GM12873 (cell line): ENCODE measurements around the gene RFC2.
A peak's percentile ranks its signal among the peaks of the same experiment; 100 is the strongest.

Experiments used
- CTCF ChIP-seq: IDR thresholded peaks from 2 replicates; pipeline ENCODE4 v1.5.1; 2012; ENCODE audit warnings: low read depth, mild to moderate bottlenecking, moderate library complexity, low read length, control low read depth; ENCODE audit not compliant: insufficient read depth; ENCODE audit errors: missing control alignments

Gene RFC2

GRCh38 chr7:74217455-74218342, 36.5 kb downstream of the RFC2 start:
- TF ChIP-seq CTCF = no peak

- TF ChIP-seq CTCF = no peak
These were observed 37.8 kb downstream of the RFC2 start for GRCh38 chr7:74216361-74216761.

- no peak for TF ChIP-seq CTCF
These were observed 38.3 kb downstream of the RFC2 start for GRCh38 chr7:74215921-74216320.

- TF ChIP-seq CTCF = no peak
These were observed 39.2 kb downstream of the RFC2 start for GRCh38 chr7:74214816-74215630.

GRCh38 chr7:74212661-74213060, 41.5 kb downstream of the RFC2 start:
- no peak for TF ChIP-seq CTCF

- TF ChIP-seq CTCF = no peak
These were observed 46.6 kb downstream of the RFC2 start for GRCh38 chr7:74207586-74207985.

- TF ChIP-seq CTCF = peak; percentile 97
These were observed 47.5 kb downstream of the RFC2 start for GRCh38 chr7:74206589-74207120.
